Measurements from ENCODE around the gene TGFBR2.

DNA sequence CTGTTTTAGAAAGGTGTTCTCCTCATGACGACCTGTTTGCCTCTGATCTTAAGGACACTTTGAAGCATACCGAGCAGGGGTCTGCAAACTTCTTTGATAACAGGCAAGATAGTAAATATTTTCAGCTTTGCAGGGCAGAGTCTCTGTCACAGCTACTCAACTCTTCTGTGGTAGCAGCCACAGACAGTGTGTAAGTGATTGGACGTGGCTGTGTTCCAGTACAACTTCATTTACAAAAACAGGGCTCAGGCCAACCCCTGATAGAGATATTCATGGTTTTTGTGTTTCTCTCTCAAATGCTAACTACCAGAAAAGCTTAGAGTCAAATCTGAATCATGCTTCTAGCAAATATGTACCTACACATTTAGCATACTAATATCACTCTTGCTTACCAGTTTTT is 51.5 kb downstream of the TGFBR2 start:
- TF ChIP-seq POLR2AphosphoS5 (IDR thresholded peaks at IDR 0.05; ENCODE audit: low read depth) = no peak
- no peak for TF ChIP-seq SPI1 (IDR thresholded peaks at IDR 0.05; ENCODE audit: borderline replicate concordance, low read depth)
- TF ChIP-seq, protein P1, sequence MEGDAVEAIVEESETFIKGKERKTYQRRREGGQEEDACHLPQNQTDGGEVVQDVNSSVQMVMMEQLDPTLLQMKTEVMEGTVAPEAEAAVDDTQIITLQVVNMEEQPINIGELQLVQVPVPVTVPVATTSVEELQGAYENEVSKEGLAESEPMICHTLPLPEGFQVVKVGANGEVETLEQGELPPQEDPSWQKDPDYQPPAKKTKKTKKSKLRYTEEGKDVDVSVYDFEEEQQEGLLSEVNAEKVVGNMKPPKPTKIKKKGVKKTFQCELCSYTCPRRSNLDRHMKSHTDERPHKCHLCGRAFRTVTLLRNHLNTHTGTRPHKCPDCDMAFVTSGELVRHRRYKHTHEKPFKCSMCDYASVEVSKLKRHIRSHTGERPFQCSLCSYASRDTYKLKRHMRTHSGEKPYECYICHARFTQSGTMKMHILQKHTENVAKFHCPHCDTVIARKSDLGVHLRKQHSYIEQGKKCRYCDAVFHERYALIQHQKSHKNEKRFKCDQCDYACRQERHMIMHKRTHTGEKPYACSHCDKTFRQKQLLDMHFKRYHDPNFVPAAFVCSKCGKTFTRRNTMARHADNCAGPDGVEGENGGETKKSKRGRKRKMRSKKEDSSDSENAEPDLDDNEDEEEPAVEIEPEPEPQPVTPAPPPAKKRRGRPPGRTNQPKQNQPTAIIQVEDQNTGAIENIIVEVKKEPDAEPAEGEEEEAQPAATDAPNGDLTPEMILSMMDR (IDR thresholded peaks at IDR 0.05; ENCODE audit: insufficient read depth, low read length) = no peak
- TF ChIP-seq, protein P2, sequence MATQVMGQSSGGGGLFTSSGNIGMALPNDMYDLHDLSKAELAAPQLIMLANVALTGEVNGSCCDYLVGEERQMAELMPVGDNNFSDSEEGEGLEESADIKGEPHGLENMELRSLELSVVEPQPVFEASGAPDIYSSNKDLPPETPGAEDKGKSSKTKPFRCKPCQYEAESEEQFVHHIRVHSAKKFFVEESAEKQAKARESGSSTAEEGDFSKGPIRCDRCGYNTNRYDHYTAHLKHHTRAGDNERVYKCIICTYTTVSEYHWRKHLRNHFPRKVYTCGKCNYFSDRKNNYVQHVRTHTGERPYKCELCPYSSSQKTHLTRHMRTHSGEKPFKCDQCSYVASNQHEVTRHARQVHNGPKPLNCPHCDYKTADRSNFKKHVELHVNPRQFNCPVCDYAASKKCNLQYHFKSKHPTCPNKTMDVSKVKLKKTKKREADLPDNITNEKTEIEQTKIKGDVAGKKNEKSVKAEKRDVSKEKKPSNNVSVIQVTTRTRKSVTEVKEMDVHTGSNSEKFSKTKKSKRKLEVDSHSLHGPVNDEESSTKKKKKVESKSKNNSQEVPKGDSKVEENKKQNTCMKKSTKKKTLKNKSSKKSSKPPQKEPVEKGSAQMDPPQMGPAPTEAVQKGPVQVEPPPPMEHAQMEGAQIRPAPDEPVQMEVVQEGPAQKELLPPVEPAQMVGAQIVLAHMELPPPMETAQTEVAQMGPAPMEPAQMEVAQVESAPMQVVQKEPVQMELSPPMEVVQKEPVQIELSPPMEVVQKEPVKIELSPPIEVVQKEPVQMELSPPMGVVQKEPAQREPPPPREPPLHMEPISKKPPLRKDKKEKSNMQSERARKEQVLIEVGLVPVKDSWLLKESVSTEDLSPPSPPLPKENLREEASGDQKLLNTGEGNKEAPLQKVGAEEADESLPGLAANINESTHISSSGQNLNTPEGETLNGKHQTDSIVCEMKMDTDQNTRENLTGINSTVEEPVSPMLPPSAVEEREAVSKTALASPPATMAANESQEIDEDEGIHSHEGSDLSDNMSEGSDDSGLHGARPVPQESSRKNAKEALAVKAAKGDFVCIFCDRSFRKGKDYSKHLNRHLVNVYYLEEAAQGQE (IDR thresholded peaks at IDR 0.05; ENCODE audit: insufficient replicate concordance, low read depth) = no peak
- no peak for TF ChIP-seq GABPA (IDR thresholded peaks at IDR 0.05; ENCODE audit: low read depth)

Measured in HL-60 (cell line).